ENCODE results near the gene PDAP1.

GRCh38 chr7:99448855-99449254, 40.5 kb upstream of the PDAP1 start:
- TF ChIP-seq CTCF (conservative IDR thresholded peaks at IDR 0.05 in 1 of 2, IDR thresholded peaks at IDR 0.05 in 1 of 2; ENCODE audit: extremely low read depth in 1 of 2, insufficient read depth in 1 of 2, low read depth in 1 of 2, low read length in 2 of 2): no peak
- TF ChIP-seq EZH2 (IDR thresholded peaks at IDR 0.05; ENCODE audit: borderline replicate concordance, low read length): no peak
